Measurements from ENCODE around the gene ADO.

- TF ChIP-seq CTCF (IDR thresholded peaks at IDR 0.05; ENCODE audit: insufficient read depth, low read length, poor library complexity, severe bottlenecking): no peak
- TF ChIP-seq EZH2phosphoT487 (conservative IDR thresholded peaks at IDR 0.05; ENCODE audit: low read length): no peak
These were observed 5.8 kb downstream of the ADO start for GRCh38 chr10:62810156-62810902.
